ENCODE measurements around the gene PLCB1.

The PLCB1 gene

GRCh38 chr20:8129211-8129976, 2.7 kb upstream of the PLCB1 start:
- no peak for DNase-seq (ENCODE audit: low spot score)

GRCh38 chr20:8130840-8131526, 1.1 kb upstream of the PLCB1 start:
- no peak for DNase-seq (ENCODE audit: low spot score)

- DNase-seq (ENCODE audit: low spot score), result no peak
Observed at GRCh38 chr20:8132484-8133309, 631 bp downstream of the PLCB1 start.

DNA sequence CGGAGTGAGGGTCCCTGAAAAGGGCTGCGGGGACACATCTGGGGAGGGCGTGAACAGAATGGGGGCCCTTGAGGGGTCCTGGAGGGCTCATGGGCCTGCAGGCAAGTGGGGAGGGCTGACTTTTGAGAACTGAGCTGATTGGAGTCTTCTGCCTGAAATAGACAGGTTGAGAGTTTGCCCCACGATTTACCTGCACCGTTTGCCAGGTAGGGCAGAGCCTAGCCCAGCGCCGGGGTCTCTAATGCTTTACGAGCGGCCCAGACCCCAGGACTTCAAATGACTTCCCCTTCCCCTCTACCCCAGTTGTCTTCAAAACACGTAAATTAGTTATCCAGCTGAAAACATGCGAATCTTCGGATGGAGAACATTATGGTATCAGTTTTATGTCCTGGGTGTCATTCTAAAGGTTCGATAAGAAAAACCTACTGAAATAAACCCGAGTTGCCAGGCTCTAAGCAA, 1.3 kb downstream of the PLCB1 start:
- no peak for DNase-seq (ENCODE audit: low spot score)

GRCh38 chr20:8133851-8134451, 1.9 kb downstream of the PLCB1 start:
- no peak for DNase-seq (ENCODE audit: low spot score)

- no peak for DNase-seq (ENCODE audit: low spot score)
Observed at GRCh38 chr20:8139899-8140298, 7.8 kb downstream of the PLCB1 start.

GRCh38 chr20:8143474-8143873, 11.4 kb downstream of the PLCB1 start:
- DNase-seq (ENCODE audit: low spot score), result no peak

DNA sequence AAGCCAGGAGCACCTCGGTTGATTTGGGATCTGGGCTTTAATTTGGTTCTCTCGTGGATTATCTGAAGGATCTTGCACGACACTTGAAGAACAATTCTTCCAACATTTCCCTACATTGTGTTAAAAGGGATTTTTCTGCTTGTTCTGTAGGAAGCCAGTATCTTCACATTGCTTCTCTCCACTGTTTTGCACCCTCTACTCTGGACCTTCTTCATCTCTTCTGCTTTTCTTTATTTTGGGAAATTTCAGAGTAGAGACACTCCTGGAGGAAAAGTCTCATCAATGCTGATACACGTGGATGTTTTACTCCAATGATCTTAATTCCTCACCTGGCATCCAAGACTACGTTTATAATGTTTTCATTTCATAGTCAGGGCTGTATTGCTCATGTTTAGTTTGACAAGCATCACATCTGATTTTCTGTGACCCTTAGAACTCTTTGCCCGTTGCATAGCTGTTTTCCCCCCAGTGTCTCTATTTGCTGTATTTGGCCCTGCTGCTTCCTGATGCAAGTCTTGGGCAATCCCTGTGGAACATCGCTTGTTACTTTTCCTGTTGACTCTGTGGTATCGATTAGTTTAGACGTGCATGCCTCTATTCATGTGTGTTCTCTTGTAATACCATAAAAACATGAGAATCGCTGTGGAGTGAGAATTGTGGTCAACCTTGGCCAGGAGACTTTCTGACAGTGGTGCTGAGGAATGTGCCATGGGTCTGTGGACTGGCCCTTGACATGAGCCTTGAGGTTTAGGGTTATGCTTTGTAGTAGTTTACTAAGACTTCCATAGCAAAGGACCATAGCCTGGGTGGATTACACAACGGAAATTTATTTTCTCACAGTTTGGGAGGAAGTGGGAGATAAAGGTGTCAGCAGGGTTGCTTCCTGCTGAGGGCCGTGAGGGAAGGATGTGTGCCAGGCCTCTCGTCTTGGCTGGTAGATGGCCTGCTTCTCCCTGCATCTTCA, 12.5 kb downstream of the PLCB1 start:
- DNase-seq (ENCODE audit: low spot score), result no peak

- DNase-seq (ENCODE audit: low spot score), result no peak
Observed at GRCh38 chr20:8145246-8146168, 13.4 kb downstream of the PLCB1 start.

GRCh38 chr20:8147476-8147875, 15.4 kb downstream of the PLCB1 start:
- no peak for DNase-seq (ENCODE audit: low spot score)

GRCh38 chr20:8148501-8148900, 16.4 kb downstream of the PLCB1 start:
- DNase-seq (ENCODE audit: low spot score), result no peak

DNA sequence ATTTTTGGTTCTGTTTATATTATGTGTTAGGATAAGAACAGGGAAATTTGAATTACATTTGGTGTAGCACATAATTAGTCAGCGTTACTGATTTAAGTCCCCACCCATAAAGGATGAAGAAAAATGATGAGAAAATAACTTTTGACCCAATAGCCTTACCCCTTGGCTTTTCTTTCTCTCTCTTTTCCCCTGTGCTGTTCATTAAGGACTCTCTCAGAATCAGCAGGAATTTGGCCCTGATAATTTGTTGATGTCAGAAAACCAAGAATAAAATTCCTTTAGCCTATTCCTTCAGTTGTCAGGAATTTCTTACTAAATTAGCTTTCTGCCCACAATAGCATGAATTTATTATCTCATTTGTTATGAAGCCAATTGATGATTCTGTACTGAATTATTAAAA, 18.5 kb downstream of the PLCB1 start:
- DNase-seq (ENCODE audit: low spot score), result no peak

DNA sequence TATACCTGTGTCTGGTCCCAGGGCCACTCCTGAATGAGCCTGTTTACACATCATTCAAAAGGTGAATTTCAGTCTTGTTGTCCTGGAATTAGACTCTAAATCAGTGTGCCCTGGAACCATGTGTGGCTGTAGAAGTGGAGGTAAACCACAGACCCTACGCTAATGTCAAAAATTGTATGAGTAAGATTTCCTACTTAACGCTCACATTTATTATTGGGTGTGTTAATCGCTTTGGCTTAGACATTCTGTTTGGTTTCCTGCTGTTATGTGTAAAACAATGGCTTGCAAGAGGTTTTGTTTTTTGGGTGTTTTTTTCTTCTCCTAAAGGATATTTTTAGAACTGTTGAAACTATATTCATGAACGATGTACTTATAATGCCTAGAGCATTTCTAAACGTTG, 19.3 kb downstream of the PLCB1 start:
- DNase-seq (ENCODE audit: low spot score), result no peak

- DNase-seq (ENCODE audit: low spot score), result no peak
Observed at GRCh38 chr20:8152183-8152582, 20.1 kb downstream of the PLCB1 start.

DNA sequence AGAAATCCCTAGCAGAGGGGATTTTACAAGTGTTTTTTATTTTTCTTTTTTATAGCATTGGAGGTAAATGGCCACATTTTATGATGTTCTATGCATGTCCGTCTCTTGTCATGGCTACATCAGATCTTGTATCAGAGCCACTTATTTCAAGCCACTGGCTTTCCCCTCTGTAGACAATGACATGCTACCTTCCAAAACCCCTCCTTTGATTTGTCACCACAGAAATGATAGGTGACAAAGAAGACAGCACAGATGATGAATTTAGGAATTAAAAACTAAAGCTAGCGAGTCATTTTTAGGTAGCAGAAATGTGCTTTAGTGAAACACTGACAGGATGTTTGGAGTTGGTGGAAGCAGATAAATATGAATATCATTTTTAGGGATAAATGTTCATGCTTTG, 20.8 kb downstream of the PLCB1 start:
- DNase-seq (ENCODE audit: low spot score), result no peak

DNA sequence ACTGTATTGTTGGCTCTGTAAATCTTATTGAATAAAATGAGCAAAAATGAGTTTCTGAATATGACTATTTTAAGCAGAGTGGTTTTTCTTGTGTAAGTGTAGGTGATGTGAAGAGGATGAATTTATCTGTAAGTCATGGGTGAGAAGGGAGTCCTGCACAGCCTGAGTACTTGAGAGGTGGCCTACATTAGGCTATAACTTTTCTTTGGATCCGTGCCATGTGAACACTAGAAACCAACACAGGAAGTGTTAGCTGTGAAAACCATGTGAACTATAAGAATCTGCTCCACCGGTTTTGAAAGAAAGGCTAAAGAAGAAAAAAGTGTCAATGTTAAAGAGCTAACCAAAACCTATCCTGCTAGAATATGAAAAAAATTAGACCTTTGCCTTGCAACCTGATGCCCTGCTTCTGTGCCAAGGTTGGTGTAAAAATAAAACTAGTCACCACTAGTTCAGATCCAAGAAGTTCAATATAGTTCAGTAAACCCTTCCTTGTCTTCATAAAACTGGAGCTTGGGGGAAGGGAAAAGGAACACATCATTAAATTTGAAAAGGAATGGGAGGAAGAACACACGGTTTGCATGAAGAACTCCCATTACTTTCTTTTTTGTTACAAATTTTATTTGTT, 21.3 kb downstream of the PLCB1 start:
- DNase-seq (ENCODE audit: low spot score), result no peak

GRCh38 chr20:8154638-8155037, 22.6 kb downstream of the PLCB1 start:
- no peak for DNase-seq (ENCODE audit: low spot score)

- DNase-seq (ENCODE audit: low spot score), result no peak
Observed at GRCh38 chr20:8155229-8155628, 23.2 kb downstream of the PLCB1 start.

DNA sequence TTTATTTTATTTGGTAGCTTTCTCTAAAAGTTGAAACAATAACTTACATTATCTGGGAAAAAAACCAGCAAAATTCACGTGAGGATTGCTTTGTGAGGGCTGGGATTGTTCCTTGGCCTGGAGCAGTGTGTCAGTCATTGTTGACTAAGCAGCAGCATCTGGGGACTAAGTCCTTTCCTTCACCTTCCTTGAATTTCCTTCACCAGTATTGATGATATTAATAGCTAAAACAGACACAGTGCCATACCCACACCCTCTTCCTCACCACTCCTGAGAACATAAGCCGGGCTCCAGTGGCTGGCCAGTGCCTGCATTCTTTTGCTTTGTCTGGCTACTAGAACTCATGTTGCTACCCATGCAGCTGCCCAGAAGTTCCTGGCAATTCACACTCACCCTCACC, 23.7 kb downstream of the PLCB1 start:
- DNase-seq (ENCODE audit: low spot score), result no peak

Measured in left forelimb (tissue), 1 donor.